Hepatocyte (in vitro differentiated cells): ENCODE results near the gene TBCD.

Experiments
- EZH2 ChIP-seq: fragments of 200-600 bp; sonication (generic); IDR thresholded peaks from 2 replicates; pipeline ENCODE4 v1.6.1; 2016; ENCODE audit warnings: antibody characterized with exemption, mild to moderate bottlenecking, borderline replicate concordance
- EZH2phosphoT487 ChIP-seq: fragments of 200-600 bp; sonication (generic); IDR thresholded peaks from one replicate; pipeline ENCODE4 v1.6.1; 2018; ENCODE audit warnings: antibody characterized with exemption, mild to moderate bottlenecking, low read depth, moderate library complexity; ENCODE audit not compliant: unreplicated experiment, severe bottlenecking
- TF ChIP-seq, protein P1 (sequence below): fragments of 200-600 bp; sonication (generic); IDR thresholded peaks from 2 replicates; pipeline ENCODE4 v1.5.1; 2016; ENCODE audit warnings: antibody characterized with exemption, mild to moderate bottlenecking; ENCODE audit not compliant: poor library complexity

DNA sequence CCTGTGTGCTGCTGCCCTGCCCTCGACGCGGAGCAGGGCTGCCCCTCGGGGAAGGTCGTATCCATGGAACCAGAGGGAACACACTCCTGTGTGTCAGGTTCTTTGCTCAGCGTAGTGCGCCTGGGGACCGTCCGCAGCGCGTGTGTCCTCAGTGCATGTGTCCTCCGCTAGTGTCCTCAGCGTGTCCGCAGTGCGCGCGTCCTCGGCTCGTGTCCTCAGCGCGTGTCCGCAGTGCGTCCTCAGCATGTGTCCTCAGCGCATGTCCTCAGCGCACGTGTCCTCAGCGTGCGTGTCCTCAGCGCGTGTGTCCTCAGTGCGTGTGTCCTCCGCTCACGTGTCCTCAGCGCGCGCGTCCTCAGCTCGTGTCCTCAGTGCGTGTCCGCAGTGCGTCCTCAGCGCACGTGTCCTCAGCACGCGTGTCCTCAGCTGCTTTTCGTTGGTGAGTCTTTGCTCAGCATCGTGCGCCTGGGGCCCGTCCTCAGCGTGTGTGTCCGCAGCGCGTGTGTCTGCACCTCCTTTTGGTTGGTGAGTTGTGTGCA lies 147.2 kb downstream of the TBCD start:
- TF ChIP-seq, protein P1, sequence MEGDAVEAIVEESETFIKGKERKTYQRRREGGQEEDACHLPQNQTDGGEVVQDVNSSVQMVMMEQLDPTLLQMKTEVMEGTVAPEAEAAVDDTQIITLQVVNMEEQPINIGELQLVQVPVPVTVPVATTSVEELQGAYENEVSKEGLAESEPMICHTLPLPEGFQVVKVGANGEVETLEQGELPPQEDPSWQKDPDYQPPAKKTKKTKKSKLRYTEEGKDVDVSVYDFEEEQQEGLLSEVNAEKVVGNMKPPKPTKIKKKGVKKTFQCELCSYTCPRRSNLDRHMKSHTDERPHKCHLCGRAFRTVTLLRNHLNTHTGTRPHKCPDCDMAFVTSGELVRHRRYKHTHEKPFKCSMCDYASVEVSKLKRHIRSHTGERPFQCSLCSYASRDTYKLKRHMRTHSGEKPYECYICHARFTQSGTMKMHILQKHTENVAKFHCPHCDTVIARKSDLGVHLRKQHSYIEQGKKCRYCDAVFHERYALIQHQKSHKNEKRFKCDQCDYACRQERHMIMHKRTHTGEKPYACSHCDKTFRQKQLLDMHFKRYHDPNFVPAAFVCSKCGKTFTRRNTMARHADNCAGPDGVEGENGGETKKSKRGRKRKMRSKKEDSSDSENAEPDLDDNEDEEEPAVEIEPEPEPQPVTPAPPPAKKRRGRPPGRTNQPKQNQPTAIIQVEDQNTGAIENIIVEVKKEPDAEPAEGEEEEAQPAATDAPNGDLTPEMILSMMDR = no peak
- no peak for TF ChIP-seq EZH2phosphoT487
- TF ChIP-seq EZH2 = no peak
